ENCODE data around the gene KIFBP.

Gene KIFBP

GRCh38 chr10:69005704-69006485, 17.3 kb downstream of the KIFBP start:
- TF ChIP-seq MAX (IDR thresholded peaks at IDR 0.05) (no peak), TAF1 (IDR thresholded peaks at IDR 0.05; ENCODE audit: low read depth) (no peak), EGR1 (IDR thresholded peaks at IDR 0.05) (no peak), FOXM1 (IDR thresholded peaks at IDR 0.05; ENCODE audit: borderline replicate concordance, low read depth) (no peak), YY1 (IDR thresholded peaks at IDR 0.05; ENCODE audit: low read depth) (no peak), CREB1 (IDR thresholded peaks at IDR 0.05; ENCODE audit: low read depth) (no peak), ZBTB7A (IDR thresholded peaks at IDR 0.05; ENCODE audit: low read depth) (no peak), RAD21 (IDR thresholded peaks at IDR 0.05; ENCODE audit: low read depth) (no peak), NFIC (IDR thresholded peaks at IDR 0.05) (no peak), REST (IDR thresholded peaks at IDR 0.05; ENCODE audit: low read depth) (no peak)

- no peak for TF ChIP-seq NFIC (IDR thresholded peaks at IDR 0.05)
- no peak for TF ChIP-seq EGR1 (IDR thresholded peaks at IDR 0.05)
- no peak for TF ChIP-seq FOXM1 (IDR thresholded peaks at IDR 0.05; ENCODE audit: borderline replicate concordance, low read depth)
- no peak for TF ChIP-seq MAX (IDR thresholded peaks at IDR 0.05)
- no peak for TF ChIP-seq TEAD4 (IDR thresholded peaks at IDR 0.05)
- no peak for TF ChIP-seq YY1 (IDR thresholded peaks at IDR 0.05; ENCODE audit: low read depth)
- no peak for TF ChIP-seq TAF1 (IDR thresholded peaks at IDR 0.05; ENCODE audit: low read depth)
These were observed 18.7 kb downstream of the KIFBP start for GRCh38 chr10:69007260-69007659.

GRCh38 chr10:69009360-69009759, 20.8 kb downstream of the KIFBP start:
- TF ChIP-seq CEBPB (IDR thresholded peaks at IDR 0.05) (no peak), USF1 (IDR thresholded peaks at IDR 0.05) (no peak), TCF12 (IDR thresholded peaks at IDR 0.05; ENCODE audit: low read depth) (no peak), TAF1 (IDR thresholded peaks at IDR 0.05; ENCODE audit: low read depth) (no peak), YY1 (IDR thresholded peaks at IDR 0.05; ENCODE audit: low read depth) (no peak), NFIC (IDR thresholded peaks at IDR 0.05) (no peak), ZBTB7A (IDR thresholded peaks at IDR 0.05; ENCODE audit: low read depth) (no peak), TEAD4 (IDR thresholded peaks at IDR 0.05) (no peak), EP300 (IDR thresholded peaks at IDR 0.05; ENCODE audit: borderline replicate concordance) (no peak), RAD21 (IDR thresholded peaks at IDR 0.05; ENCODE audit: low read depth) (no peak), FOXM1 (IDR thresholded peaks at IDR 0.05; ENCODE audit: borderline replicate concordance, low read depth) (no peak), REST (IDR thresholded peaks at IDR 0.05; ENCODE audit: low read depth) (no peak)

- no peak for TF ChIP-seq MAX (IDR thresholded peaks at IDR 0.05)
- TF ChIP-seq TEAD4 (IDR thresholded peaks at IDR 0.05) = no peak
- TF ChIP-seq CREB1 (IDR thresholded peaks at IDR 0.05; ENCODE audit: low read depth) = no peak
- no peak for TF ChIP-seq FOXM1 (IDR thresholded peaks at IDR 0.05; ENCODE audit: borderline replicate concordance, low read depth)
- no peak for TF ChIP-seq NFIC (IDR thresholded peaks at IDR 0.05)
- no peak for TF ChIP-seq REST (IDR thresholded peaks at IDR 0.05; ENCODE audit: low read depth)
- TF ChIP-seq ZBTB7A (IDR thresholded peaks at IDR 0.05; ENCODE audit: low read depth) = no peak
- TF ChIP-seq TCF12 (IDR thresholded peaks at IDR 0.05; ENCODE audit: low read depth) = no peak
- TF ChIP-seq EGR1 (IDR thresholded peaks at IDR 0.05) = no peak
- no peak for TF ChIP-seq USF1 (IDR thresholded peaks at IDR 0.05)
- no peak for TF ChIP-seq TAF1 (IDR thresholded peaks at IDR 0.05; ENCODE audit: low read depth)
- no peak for TF ChIP-seq EP300 (IDR thresholded peaks at IDR 0.05; ENCODE audit: borderline replicate concordance)
- TF ChIP-seq RAD21 (IDR thresholded peaks at IDR 0.05; ENCODE audit: low read depth) = no peak
- TF ChIP-seq YY1 (IDR thresholded peaks at IDR 0.05; ENCODE audit: low read depth) = no peak
- TF ChIP-seq CEBPB (IDR thresholded peaks at IDR 0.05) = no peak
These were observed 21.6 kb downstream of the KIFBP start for GRCh38 chr10:69010151-69010640.
